ENCODE results near the gene CLCF1.

Gene CLCF1

DNA sequence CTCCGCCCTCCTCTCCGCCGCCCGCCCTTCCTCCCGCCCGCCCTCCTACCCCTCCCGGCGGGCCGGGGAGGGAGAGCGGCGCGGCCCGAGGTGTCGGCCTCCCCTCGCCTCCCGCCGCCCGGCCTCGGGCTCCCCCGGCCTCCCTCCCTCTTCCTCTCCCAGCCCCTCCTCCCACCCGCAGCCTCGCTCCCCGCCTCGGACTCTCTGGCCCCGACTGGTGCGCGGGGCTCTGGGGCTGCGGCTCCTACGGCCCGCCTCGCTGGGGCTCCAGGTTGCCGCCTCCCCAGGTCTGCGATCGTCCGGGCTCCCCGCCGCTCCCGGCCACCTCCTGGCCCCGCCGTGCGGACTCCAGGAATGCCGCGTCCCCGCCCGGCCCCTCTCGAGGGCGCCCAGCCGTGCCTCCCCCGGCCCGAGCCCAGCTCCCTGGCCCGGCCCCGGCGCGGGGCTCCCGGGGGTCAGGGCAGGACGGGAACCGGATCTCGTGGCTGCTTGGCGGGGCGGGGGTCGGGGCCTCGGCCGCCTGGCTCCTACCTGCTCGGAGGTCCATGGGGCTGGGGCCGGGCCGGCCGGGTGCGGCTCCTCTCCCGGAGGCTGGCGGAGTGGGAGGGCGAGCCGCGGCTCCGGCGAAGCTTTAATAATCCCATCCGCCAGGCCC, at the start of gene CLCF1:
Gene CLCF1, minus strand, starts transcription at position 606 of the 655 bp plus-strand sequence. Its CDS starts 59 bp downstream, at position 547.
- DNase-seq (ENCODE audit: low spot score): no peak

DNA sequence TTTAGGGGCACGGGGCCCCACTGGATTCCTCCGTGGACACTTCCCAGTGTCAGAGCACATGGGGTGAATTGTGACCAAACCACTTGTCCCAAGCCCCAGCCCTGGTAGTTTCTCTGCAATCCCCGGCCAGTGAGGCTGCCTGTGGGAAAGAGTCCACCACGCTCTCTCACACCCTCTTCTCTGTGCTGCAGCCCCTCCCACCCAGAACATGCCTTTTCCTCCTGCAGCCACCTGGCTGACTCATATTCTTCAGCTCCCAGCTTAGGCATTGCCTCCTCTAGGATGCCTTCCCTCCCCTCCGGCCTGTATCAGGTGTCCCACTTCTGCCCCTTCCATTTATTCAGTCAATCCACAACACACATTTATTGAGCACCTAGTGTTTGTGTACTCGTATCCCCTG, 49.5 kb upstream of the CLCF1 start:
- DNase-seq (ENCODE audit: low spot score): no peak

DNA sequence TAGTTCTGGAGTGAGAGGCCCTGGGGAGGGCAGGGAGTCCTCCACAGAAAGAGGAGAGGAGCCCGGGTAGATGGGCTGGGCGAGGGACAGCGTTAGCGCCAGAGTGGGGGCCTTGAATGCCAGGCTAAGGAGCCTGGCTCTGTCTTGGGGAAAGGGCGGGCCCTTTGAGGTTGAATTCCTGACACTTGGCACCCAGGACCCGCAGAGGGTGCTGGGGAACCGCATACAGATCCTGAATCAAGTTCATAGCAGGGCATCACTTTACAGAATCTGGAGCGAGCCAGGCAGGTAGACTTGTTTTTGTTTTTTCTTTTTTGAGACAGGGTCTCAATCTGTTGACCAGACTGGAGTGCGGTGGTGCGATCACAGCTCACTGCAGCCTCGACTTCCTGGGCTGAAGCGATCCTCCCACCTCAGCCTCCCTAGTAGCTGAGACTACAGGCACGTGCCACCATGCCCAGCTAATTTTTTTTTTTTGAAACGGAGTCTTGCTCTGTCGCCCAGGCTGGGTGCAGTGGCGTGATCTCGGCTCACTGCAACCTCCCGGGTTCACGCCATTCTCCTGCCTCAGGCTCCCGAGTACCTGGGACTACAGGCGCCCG, 48.1 kb upstream of the CLCF1 start:
- no peak for DNase-seq (ENCODE audit: low spot score)

DNA sequence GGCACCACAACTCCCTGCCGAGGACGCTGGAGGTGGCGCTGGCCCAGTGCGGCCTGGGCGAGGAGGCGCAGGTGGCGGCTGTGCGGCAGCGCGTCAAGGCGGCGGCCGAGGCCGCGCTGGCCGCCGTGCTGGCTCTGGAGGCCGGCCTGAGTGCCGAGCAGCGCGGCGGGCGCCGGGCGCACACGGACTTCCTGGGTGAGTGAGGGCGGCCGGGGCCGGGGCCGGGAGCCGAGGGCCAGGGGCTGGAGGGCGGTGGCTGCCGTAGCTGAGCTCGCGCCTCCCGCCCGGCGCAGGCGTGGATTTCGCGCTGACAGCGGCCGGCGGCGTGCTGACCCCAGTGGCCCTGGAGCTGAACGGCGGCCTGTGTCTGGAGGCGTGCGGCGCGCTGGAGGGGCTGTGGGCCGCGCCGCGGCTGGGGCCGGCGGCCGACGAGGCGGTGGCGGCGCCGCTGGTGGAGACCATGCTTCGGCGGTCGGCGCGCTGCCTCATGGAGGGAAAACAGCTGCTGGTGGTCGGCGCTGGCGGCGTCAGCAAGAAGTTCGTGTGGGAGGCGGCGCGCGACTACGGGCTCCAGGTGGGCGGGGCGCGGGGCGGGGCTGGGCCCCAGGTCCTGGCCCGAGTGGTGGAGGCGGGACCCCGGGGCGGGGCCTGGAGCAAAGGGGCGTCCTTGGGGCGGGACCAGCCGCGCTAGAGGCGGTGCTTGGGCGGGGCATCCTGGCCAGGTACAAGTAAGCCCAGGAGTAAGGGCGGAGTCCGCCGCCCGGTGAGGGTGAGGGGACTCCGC, 47.4 kb upstream of the CLCF1 start:
- DNase-seq (ENCODE audit: low spot score): peak; percentile 98

DNA sequence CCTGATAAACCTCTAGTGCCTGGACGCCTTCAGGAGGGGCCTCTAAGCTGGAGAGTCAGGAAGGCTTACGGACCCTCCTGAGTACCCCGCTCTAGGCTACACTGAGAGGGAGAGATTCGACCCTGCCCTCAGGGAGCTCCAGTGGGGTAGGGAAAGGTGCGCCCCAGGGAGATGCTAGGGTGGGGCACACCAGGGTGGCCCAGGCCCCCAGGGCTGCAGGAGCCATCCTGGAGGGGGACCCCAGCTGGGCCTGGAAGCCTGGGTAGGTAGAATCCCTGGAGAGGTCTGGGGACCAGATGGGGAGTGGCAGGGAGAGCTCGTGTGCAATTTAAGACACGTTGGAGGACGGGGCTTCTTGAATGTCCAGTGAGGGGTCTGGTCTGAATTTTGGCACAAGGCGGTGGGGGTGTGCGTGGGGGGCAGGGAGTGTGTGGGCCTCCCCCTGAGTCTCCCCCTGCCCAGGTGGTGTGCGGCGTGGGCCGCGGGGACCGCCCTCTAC, 46.8 kb upstream of the CLCF1 start:
- no peak for DNase-seq (ENCODE audit: low spot score)

DNA sequence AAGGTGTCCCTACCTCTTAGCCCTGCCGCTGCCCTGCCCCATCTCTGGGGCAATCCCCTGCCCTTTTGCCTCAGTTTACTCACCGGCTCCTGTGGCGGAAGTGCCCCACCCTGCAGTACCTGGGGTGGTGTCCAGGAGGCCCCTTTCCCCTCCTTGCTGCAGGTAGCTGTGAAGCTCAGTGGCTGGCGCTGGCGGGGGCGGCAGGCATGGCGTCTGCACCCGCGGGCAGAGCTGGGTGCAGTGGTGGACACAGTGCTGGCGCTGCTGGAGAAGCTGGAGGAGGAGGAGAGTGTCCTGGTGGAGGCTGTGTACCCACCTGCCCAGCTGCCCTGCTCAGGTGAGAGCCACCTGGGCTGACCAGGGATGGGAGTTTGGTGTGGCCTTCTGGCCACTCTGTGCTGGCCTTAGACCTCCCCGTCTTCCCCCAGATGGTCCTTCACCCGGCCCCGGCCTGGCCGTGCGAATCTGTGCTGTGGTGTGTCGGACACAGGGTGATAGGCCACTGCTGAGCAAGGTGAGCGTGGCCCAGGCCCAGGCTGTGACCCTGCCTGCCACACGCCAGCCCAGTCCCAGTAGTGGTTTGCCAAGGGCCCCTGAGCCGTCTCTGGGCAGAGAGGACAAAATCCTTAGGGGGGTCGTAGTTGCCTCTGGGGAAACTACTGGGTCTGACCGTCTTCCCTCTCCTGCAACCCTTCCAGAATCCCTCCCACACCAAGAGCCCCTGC, 46.1 kb upstream of the CLCF1 start:
- DNase-seq (ENCODE audit: low spot score): no peak

DNA sequence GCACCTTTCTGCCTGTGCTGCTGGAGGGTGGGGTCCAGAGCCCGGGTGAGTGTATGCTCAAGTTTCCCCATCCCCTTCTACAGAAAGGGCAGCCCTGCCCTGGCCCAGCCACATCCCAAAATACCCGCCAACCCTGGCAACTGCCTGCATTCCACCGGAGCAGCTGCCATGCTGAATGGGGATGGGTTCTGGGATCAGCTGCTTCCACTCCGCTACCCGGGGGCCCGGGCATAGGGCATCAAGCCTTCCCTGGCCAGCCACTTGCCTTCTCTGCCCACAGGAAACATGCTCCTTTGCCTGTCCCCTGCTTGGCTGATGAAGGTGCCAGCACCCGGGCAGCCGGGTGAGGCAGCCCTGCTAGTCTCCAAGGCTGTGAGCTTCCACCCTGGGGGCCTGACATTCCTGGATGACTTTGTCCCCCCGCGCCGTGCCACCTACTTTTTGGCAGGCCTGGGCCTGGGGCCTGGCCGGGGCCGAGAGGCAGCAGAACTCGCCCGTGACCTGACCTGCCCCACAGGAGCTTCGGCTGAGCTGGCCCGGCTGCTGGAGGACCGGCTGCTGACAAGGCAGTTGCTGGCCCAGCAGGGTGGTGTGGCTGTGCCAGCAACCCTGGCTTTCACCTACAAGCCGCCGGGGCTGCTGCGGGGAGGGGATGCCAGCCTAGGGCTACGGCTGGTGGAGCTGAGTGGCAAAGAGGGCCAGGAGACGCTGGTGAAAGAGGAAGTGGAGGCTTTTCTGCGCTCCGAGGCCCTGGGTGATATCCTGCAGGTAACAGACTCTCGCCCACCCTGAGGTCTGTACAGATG, 45.3 kb upstream of the CLCF1 start:
- DNase-seq (ENCODE audit: low spot score): no peak

DNA sequence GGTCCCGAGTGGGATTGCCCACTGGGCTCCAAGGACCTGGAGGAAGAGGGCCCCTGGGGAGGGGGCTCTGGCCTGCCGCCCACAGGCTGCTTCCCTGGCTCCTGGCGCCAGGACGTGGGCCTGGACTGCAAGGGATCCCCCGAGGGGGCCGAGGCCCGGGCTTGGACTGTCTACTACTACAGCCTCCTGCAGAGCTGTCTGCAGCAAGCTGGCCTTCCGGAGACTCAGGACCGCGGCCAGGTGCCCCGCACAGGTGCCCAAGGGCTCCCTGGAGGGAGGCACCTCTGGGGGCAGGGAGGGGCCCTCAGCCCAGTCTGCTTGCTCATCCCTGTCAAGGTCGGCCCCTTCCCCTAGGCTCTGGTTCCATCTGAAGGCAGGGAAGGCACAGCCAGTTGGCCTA, 44.0 kb upstream of the CLCF1 start:
- no peak for DNase-seq (ENCODE audit: low spot score)

DNA sequence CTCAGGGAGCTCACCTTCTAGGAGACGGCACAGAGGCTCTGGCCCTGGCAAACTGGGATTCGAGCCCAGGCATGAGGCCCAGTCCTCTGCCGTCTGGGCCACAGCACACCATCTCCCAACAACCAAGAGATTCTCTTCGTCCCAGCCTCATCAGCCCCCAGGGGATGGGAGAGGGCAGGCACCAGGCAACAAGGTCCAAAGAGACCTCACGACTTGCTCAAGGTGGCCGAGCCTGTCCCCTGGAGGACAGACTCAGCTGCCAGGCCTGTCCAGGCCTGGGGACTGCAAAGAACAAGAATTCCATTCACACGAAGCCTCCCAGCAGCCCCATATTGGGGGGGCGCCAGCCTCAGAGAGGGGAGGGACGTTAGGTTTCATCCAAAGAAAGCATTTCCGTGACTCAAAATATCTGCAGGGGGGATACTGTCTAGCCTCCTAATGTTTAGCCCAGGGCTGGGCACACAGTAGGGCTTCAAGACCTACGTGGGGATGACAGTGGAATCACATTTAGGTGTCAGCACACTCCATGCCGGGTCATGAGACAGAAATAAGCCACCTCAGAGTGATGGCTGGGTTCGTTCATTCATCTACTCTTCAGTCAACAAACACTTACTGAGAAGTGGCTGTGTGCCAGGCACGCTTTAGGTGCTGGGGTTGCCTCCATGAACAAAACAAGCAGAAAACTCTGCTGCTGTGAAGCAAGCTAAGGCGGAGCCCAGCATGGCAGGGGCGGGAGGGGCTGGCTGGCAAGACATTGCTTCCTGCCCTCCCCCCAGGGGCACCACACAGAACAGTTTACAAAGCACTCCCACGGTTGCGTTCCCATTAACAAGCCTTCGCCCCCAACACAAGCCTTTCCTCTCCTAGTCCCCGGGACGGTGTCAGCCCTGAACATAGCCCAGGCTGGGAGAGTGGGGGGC, 43.3 kb upstream of the CLCF1 start:
- peak; percentile 89 for DNase-seq (ENCODE audit: low spot score)

DNA sequence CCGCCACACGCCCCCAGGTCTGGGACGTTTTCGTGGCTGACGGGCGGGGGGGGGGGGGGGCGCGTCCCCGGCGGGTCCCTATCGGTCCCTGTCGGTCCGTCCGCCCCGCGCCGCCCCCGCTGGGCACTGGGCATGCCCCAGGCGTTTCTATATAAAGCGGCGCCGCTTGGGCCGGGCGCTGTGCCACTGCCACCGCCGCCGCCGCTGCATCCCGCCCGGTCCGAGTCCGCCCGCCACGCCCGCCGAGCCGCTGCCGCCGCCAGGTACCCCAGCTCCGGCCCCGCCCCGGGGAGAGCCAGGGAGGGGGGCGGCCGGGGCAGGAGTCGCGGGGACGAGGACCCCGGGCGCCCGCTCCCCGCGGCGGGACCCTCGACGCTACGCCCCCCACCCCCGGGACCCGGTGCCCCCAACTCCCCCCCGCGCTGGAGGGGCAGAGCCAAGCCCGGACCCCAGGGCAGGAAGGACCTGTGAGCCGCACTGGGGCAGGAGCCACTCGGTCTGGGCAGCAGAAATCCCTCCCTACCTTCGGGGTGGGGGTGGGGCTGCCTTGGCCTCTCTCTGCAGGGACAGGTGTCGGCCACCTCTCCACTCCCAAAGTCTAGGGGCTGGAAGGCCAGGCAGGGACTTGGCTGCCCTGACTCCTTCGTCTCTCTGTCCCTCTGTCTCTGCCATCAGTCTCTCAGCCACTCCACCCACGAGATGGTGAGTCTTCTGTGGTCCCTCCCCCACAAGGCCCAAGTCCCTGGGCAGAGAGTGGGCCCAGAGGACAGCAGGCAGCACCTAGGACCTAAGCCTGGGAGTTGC, 42.3 kb upstream of the CLCF1 start, which contains the start of gene CARNS1:
Gene CARNS1, plus strand, starts transcription at position 178 of the 804 bp plus-strand sequence. Its CDS starts 522 bp downstream, at position 700.
- DNase-seq (ENCODE audit: low spot score): no peak

DNA sequence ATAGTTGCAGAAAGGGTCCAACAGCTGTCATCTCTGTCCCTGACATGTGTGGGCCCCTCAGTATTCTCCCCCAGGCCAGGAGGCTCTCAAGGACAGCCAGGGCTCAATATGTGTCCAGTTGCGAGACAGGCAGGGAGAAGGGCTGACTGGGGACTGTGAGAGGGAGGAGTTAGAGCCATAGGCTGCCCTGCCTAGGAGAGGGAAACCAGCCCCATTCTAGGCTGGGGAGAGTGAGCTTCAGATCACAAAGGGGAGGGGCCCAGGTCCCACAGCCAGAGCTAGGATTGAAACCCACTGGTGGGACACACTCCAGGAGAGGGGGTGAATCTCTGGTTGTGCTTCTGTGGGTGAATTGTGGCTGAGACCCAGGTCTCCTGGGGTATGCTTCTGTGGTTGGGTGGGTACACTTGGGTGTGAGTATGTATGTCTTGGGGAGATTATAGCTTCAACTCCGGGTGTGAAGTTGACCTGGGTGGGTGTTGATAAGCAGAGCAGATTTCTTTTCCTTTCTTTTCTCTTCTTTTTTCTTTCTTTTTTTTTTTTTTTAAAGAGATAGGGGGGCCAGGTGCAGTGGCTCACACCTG, 40.0 kb upstream of the CLCF1 start:
- no peak for DNase-seq (ENCODE audit: low spot score)

DNA sequence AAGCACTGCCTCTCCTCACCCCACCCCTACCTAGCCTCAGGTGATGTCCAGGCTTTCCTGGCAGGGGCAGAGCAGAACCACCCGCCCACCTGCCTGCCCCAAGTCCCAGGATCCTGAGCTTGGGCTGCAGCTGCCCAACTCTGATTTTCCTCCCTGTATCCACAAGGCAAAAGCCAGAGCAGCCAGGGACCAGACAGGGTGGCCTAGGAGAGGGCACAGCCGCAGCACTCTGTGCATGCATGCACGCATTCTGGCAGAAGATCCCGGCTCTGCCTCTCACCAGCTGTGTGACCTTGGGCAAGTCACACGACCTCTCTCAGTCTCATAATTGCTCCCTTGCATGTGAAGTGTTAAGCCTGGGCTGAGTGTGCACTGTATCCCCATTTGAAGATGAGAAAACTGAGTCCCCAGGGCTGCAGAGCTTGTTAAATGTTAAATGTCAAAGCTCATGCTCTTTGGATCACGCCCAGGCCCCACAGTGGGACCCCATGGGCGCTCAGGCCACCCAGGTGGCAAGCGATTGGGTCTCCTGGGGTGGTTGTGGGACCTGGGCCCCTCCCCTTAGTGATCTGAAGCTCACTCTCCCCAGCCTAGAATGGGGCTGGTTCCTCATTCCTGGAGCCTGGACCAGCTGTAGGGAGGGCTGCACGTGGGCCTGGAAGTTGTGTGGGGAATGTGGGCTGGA, 39.2 kb upstream of the CLCF1 start:
- no peak for DNase-seq (ENCODE audit: low spot score)

DNA sequence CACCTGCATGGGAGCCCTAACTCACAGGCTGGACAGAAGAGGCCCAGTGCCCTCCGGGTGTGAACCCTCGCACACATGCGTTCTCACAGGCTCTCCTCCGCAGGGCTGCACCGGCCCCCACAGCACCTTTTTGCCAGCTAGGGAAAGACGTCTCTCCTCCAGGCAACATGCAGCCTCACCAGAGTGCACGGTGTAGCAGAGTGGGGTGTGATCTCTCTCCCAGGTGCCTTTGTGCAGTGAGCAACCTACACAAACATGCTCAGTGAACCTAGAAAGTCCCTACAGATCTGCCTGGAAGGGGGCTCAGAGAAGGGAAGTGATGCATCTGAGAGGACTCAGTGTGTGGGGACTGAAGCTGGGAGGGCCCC, 38.4 kb upstream of the CLCF1 start:
- no peak for DNase-seq (ENCODE audit: low spot score)

DNA sequence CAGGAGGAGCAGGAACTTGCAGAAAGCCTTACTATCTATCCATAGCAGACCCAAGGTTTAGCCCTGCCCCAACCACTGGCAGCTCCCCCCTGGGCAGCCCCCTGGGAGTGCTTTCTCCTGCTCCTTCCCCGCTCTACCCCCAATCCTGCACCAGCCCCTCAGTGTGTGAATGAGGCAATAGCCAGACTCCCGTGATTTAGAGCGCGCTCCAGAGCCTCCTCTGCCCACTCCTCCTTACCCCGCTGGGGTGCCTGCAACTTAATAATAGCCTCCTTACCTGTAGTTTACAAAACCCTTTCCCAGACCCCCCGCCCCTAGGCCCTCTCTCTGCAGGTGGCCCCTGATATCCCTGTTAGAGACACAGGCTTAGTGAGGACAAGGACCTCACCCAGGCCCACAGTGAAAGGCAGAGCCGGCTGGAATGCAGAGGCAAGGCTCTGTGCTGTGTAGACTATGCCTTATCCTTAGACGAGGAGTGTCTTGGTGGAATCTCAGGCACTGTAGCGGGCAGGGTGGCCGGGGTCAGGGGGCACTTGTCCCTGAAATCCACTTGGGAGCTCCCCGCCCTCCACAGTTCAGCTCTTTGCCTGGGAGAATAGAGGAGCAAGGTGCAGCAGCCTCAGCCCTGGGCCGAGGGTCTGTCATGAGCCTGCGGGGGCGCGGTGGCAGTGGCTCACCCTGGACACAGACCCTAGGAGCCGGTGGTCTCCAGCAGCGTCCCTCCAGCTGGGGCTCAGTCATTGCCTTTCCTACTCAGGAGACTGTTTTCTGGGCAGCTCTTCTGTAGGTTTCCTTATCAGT, 37.8 kb upstream of the CLCF1 start:
- DNase-seq (ENCODE audit: low spot score): no peak

DNA sequence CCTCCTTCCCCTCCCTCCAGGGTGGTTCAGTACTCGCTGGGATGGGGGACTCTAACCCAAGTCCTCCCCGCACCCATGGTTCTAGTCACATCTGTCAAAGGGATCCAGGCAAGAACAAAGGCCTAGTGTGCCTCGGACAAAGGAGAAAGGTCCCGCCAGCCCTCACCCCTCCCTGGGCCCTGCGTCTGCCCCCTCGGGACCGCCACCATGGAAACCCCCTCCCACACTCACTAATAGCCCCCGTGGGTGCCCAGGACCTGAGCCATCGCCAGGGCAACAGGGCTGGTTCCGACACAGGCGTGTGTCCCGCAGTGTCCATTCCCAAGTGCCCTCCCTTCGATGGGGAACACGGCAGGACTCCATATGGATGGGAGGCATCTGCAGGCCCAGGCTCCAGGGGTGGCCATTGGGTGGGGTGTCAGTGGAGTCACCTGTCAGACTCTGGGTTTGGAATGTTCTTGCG, 37.0 kb upstream of the CLCF1 start:
- no peak for DNase-seq (ENCODE audit: low spot score)

DNA sequence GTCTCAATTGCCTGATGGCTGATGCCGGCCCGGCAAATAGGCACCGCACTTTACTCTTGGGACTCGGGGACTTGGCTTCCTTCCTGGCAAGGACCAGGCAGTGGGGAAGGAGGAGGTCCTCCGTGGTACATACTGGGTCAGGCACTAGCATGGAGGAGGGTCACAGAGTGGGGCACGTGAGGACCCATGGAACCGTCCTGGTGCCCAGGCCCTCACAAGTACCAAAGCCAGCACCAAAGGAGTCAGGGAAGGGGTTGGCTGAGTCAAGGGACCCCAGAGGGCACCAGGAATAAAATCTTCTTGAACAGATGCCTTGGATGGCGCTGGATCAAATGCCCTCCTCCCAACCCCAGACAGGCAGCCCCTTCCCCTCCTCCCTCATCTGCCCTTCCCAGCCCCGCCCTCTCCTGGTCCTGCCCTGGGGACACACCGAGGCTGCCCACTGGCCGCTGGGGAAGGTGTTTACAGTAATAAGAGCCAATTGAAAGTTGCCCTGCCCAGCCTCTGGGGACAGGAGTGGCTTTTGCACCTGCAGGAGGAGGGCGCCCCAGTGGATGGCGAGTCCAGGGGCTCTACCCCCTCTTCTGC, 36.5 kb upstream of the CLCF1 start:
- DNase-seq (ENCODE audit: low spot score): no peak

DNA sequence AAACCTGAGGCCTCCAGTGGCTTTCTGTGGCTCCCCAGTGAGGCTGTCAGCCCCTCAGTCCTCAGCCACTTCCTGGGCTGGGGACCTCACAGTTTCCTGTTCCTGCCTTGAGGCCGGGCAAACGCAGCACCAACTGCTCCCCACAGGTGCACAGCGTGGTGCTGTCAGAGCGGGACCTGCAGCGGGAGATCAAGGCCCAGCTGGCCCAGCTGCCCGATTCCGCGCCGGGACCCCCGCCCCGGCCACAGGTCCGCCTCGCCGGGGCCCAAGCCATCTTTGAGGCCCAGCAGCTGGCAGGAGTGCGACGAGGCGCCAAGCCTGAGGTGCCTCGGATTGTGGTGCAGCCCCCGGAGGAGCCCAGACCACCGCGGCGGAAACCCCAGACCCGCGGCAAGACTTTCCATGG, 35.9 kb upstream of the CLCF1 start:
- DNase-seq (ENCODE audit: low spot score): peak; percentile 73
